NCI-H2107 treated with DMSO at 0.1 percent for 48 hours (cell line): ENCODE results near the gene DAB2IP.
"Not testable (repeated sequence)": the region's sequence is repeated elsewhere in the genome, so short reads cannot be mapped to it uniquely, and the experiment has no call there.

Source experiments
- DNase-seq: peaks from one replicate; lab custom pipeline; 2025; ENCODE audit not compliant: unreplicated experiment; lab: John Stamatoyannopoulos, UW

Gene DAB2IP

GRCh38 chr9:121651295-121652020 is at the start of gene DAB2IP:
Gene DAB2IP (plus strand): TSS chr9:121651634. CDS start chr9:121651776, 142 bp downstream.
- no peak for DNase-seq

- no peak for DNase-seq
Observed at GRCh38 chr9:121603028-121603427, 48.4 kb upstream of the DAB2IP start.

DNA sequence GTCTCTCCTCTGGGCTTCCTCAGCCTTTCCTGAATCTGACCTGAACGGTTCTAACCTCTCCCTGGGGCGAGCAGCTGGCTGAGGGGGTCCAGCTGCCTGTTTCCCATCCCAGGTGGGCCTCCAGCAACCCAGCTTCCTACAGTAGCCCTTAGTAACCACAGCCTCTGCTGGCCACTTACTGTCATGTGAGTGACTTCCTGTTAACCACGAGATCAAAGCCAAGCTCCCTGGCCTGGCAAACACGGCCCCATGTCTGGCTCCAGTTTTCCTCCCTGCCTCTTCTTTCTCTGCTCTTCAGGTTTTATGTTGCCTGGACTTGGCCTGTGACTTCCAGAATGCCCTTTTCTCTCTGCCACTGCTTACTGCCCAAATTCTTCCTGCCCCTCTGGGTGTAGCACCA is 47.2 kb upstream of the DAB2IP start:
- no peak for DNase-seq

DNA sequence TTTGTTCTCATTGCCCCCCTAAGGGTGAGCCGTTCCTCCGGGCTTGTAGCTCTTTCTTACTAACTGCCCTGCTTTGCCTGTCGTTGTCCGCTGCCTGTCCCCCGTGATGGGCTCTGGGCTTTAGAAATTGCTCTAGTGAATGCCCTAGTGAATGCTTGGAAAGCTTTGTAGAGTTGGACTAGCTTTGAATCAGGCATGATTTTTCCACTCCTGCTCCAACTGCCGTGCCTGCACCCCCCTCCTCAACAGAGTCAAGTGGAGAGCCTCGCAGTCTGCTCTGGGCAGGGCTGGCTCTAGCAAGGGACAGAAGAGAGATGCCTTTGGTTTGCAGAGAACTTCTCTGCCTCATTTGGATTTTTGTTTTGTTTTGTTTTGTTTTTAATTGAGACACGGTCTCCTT is 46.8 kb upstream of the DAB2IP start:
- no peak for DNase-seq

DNA sequence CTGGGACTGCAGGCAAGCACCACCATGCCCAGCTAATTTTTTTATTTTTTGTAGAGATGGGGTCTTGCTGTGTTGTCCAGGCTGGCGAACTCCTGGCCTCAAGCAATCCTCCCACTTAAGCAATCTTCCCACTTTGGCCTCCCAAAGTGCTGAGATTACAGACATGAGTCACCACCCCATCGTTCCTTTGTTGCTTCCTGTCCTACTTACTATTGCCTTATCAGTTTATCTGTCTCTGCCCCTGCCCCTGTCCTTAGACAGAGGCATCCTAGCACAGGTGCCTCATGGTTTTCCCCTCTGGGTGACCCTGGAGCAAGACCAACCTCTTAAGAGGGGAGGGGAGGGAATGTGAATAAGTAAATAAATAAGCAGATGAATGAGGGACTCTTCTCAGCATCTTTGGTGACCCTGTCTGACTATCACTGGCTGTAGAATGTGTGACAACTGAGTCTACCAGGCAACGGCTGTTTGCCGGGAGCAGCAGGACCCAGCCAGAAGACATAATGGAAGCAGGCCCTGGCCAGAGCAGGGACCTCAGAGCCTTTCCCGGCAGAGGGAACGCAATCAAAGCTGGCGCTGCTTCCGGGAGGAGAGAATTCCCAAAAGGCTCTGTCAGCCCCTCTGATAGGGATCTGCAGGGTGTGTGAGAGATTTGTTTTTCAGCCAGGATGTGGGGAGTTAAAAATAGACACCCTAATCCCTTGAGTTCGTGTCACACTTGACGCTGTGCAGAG is 43.8 kb upstream of the DAB2IP start:
- no peak for DNase-seq

GRCh38 chr9:121608168-121608853 is 43.1 kb upstream of the DAB2IP start:
- no peak for DNase-seq

GRCh38 chr9:121609822-121610637 is 41.4 kb upstream of the DAB2IP start:
- DNase-seq: no peak

DNA sequence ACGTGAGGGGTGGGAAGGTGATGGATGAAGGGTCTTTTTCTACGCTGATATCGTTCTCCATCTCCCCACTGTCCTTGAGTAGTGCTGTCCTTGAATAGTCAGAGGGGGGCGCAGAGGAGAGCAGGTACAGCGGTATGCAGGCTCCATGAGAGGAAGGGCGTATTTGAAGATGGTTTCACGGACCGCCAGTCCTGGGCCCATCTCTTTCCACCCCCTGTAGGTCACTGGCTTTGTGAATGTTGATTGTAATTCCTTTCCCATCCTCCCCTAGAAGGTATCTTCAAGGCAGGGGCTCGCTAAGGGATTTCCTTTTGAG is 40.8 kb upstream of the DAB2IP start:
- no peak for DNase-seq

DNA sequence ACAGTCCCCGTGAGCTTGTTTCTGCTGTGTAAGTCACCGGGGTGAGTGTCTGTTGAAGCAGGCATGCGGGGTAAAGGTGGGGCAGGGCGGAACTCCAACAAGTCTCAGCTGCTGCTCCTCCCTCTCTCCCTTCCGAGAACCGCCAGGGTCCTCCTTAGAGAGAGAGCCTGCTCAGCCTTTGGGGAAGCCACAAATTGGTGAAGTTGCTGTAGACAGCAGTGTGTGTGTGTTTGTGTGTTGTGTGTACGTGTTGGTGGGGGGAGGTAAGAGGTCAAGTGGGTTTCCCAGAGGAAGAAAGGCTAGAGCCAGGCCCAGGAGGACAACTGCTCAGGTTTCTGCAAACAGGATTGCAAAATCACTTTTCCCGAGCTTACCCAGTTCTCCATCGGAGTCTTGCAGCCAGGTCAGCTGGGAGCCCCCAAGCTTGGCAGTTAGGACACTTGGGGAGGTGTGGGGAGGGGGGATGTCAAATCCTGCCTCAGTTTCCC is 38.9 kb upstream of the DAB2IP start:
- no peak for DNase-seq

DNA sequence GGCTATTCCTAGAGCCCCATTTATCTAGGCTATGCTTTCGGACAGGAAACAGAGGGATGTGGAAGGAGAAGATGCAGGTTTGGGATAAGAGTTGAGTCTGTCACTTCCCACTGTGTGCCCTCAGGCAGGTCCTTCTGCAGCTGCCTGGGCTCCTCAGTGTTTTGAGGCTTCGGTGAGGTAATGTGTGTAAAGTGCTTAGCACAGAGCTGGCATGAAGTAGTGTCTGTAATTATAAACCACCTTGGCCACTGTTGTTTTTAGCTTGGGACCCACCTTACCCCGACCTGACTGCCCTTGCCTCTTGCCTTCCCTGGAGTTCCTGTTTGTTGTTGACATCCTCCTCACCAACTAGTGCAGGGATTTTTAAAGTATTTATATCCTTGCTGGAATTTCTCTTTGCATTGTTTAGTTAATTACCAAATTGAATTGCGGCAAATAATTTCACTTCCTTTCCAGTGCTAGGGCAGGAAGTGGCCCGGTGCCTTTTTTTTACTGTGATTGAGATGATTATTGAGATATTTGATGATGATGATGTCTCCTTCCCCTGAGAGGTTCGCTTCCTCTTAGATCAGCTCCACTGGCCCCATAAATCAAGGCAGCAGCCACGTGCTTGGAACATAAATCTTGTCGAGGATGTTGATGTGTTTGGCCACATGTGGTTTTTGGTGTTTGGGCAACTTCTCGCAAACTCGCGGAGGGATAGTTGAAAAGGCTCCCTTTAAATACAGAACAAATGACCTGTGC is 38.3 kb upstream of the DAB2IP start:
- DNase-seq: no peak

DNA sequence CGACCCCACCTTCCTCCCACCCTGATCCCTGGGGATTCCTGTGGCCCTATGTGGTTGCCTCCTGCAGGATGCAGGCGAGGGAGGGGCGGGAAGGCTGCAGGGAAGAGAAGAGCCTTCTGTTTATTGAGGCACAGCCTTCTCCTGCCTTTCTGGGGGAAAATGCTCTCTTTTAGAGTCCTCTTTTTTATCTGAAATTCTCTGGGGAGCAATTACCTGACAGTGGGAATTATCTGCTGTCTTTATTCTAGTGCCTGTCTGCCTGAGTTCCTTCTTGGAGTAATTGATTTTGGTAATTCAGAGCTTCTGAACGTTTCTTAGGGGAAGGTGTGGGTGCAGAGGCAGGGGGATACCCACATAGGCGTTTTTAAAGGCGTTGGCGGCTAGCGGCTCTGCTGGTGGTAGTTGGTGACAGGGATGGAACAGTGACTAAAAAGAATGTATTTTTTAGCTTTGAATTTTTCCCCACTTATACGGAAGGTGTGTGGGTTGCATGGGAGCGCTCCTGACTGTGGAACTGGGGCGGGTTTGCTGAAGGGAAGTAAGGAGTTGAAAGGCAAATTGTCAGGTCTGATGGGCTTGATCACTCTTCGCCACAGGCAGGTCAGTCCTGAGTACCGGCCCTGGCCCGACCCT is 35.2 kb upstream of the DAB2IP start:
- DNase-seq: no peak

- no peak for DNase-seq
Observed at GRCh38 chr9:121618504-121618903, 32.9 kb upstream of the DAB2IP start.

- not testable (repeated sequence) for DNase-seq
Observed at GRCh38 chr9:121618910-121619309, 32.5 kb upstream of the DAB2IP start.

GRCh38 chr9:121619545-121620324 is 31.7 kb upstream of the DAB2IP start:
- no peak for DNase-seq

GRCh38 chr9:121620325-121620673 is 31.1 kb upstream of the DAB2IP start:
- no peak for DNase-seq

DNA sequence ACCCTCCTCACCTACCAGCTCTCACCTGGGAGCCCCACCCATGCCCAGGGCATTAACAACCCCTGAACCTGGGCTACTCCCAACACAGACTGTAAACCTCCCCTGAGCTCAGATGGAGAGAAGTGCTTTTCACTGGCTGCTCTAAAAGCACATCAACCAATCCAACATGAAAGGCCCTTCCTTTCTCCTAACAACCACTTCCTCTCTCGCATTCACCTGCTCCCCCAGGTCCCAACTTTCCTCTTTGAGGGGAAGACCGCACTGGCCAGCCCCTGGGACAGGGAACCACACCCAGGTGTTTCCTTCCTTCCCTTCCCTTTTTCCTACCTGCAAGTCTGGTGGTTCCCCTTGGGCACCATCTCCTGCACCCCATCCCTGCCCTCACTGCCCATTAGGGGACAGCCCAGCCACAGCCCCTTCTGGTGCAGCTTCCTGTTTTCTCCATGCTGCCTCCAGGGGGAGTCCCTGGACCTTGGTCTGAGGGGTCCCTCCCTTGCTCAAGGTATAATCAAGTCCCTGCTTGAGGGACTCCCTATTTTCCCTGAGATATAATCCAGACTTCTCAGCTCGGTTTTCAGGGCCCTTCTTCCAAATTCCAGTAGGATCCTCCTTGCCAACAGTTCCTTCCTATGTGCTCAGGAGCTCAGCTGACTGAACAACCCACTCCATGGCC is 30.5 kb upstream of the DAB2IP start:
- DNase-seq: no peak

GRCh38 chr9:121622387-121623203 is 28.8 kb upstream of the DAB2IP start:
- DNase-seq: no peak

DNA sequence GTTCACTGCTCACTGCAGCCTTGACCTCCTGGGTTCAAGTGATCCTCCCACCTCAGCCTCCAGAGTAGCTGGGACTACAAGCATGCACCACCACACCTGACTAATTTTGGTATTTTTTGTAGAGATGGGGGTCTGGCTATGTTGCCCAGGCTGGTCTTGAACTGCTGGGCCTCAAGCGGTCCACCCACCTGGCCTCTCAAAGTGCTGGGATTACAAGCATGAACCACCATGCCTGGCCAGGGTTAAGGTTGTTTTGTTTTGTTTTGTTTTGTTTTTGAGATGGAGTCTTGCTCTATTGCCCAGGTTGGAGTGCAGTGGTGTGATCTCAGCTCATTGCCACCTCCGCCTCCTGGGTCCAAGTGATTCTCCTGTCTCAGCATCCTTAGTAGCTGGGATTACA is 28.0 kb upstream of the DAB2IP start:
- DNase-seq: not testable (repeated sequence)
